Tongue (tissue), 2 donors: ENCODE measurements around the gene IFNL4. TPM values are rescaled to one million over a fixed set of nuclear protein-coding genes. Genes with fewer than 3 reads are reported as not detected.
"Not testable (repeated sequence)": the region's sequence is repeated elsewhere in the genome, so short reads cannot be mapped to it uniquely, and the experiment has no call there.

Experiments used
- DNase-seq: peaks from one replicate; pipeline ENCODE4 v3.0.0-alpha.2; 2015
- total RNA-seq: library from RNA; depleted of rRNA; stranded (reverse); fragments of >200 nt; gene quantifications from one replicate; pipeline ENCODE4 v1.2.3, GENCODE V29; 2014

IFNL4 gene
- not detected for total RNA-seq

DNA sequence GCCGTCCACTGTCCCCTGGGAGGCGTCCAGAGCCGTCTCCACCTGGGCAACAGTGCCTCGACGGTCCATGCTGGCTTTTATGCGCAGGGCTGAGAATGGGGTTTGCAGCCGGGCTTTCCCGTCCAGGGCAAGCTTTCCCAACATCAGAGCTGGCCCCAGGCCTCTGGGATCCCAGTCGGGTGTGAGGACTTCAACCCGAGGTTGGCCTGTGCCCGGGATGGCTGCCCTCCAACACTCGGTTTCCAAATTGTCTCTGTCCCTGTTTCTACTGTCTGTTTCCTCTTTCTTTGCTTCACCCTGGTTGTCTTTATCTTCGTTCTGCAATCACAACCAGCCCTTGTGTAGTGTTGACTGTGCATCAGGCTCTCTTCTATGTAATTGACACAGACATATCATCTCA is at the start of gene IFNL4:
Gene IFNL4, minus strand, starts transcription at position 51 of the 400 bp plus-strand sequence.
- no peak for DNase-seq

DNA sequence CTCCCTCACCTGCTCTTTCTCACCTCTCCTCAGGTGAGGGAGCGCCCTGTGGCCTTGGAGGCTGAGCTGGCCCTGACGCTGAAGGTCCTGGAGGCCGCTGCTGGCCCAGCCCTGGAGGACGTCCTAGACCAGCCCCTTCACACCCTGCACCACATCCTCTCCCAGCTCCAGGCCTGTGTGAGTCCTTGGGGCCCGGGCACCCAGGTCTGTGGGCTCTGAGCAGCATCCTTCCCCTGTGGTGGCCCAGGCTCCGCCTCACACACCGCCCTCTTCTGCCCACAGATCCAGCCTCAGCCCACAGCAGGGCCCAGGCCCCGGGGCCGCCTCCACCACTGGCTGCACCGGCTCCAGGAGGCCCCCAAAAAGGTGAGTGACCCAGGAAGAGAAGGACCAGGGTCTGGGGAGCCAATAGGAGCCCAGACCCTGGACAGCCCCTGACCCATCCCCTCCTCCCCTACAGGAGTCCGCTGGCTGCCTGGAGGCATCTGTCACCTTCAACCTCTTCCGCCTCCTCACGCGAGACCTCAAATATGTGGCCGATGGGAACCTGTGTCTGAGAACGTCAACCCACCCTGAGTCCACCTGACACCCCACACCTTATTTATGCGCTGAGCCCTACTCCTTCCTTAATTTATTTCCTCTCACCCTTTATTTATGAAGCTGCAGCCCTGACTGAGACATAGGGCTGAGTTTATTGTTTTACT is 49.4 kb upstream of the IFNL4 start:
- DNase-seq: no peak

GRCh38 chr19:39296906-39297305 is 48.2 kb upstream of the IFNL4 start:
- no peak for DNase-seq

DNA sequence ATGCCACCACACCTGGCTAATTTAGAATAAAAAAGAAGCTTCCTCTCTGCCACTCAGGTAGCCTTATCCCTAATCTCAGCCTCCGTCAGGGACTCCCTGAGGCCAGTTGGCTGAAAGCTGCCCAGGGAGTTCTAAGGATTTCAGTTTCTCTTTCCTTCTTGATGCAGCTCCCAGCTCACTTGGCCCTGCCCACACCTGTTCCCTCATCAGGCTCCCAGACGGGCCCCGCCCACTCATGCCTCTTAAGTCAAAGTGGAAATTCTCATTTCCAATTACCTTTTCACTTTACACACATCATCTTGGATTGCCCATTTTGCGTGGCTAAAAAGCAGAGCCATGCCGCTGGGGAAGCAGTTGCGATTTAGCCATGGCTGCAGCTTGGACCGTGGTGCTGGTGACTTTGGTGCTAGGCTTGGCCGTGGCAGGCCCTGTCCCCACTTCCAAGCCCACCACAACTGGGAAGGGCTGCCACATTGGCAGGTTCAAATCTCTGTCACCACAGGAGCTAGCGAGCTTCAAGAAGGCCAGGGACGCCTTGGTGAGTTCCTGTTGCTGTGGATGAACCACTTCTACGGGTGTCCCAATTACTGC is 47.5 kb upstream of the IFNL4 start, which contains the start of gene IFNL1:
Gene IFNL1, plus strand, starts transcription at position 353 of the 591 bp plus-strand sequence. Its CDS starts 15 bp downstream, at position 368.
- no peak for DNase-seq

DNA sequence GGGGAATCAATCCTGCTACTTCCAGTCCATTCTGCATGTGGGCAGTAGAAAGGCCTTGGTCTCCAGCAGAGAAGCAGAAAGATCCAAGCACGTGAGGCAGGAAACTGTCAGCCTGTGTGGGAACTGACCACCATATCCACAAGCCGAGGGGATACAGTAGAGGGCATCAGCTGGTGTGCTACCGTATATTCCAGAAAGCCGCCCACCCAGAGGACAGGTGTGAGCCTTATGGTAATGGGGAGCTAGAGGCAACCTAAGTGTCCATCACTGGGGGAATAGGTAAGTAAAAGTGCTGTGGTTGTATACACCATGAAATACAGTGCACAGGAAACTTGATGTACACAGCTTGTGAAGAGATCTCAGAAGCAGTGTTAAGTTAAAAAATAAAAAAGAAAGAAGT is 44.7 kb upstream of the IFNL4 start:
- no peak for DNase-seq

- DNase-seq: no peak
Observed at GRCh38 chr19:39284032-39284431, 35.4 kb upstream of the IFNL4 start.

DNA sequence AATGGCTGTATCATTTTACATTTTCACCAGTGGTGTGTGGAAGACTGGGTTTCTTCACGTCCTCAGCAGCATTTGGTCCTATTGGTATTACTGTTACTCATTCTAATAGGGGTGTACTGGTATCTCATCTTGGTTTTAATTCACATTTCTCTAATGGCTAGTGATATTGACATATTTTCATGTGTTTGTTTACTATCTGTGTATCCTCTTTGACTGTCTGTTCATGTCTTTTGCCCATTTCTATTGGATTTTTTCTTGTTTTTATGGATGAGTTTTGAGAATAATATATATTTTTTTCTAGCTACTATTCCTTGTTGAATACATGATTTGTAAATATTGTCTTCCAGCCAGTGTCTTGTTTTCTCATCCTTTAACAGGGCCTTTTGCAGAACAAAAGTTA is 33.4 kb upstream of the IFNL4 start:
- no peak for DNase-seq

GRCh38 chr19:39277598-39277997 is 28.9 kb upstream of the IFNL4 start:
- no peak for DNase-seq

DNA sequence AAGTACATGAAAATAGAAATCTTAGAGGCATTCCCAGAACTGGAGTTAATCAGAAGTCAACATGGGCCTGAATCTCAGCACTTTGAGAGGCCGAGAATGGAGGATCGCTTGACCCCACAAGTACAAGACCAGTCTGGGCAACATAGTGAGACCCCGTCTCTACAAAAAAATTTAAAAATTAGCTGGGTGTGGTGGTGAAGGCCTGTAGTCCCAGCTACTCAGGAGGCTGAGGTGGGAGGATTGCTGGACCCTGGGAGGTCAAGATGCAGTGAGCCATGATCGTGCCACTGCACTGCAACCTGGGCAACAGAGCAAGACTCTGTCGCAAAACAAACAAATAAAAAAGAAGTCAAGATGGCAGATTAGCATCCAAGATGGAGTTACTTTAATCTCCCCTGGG is 28.1 kb upstream of the IFNL4 start:
- no peak for DNase-seq

- DNase-seq: no peak
Observed at GRCh38 chr19:39275578-39275977, 26.9 kb upstream of the IFNL4 start.

GRCh38 chr19:39273859-39274258 is 25.2 kb upstream of the IFNL4 start:
- not testable (repeated sequence) for DNase-seq

DNA sequence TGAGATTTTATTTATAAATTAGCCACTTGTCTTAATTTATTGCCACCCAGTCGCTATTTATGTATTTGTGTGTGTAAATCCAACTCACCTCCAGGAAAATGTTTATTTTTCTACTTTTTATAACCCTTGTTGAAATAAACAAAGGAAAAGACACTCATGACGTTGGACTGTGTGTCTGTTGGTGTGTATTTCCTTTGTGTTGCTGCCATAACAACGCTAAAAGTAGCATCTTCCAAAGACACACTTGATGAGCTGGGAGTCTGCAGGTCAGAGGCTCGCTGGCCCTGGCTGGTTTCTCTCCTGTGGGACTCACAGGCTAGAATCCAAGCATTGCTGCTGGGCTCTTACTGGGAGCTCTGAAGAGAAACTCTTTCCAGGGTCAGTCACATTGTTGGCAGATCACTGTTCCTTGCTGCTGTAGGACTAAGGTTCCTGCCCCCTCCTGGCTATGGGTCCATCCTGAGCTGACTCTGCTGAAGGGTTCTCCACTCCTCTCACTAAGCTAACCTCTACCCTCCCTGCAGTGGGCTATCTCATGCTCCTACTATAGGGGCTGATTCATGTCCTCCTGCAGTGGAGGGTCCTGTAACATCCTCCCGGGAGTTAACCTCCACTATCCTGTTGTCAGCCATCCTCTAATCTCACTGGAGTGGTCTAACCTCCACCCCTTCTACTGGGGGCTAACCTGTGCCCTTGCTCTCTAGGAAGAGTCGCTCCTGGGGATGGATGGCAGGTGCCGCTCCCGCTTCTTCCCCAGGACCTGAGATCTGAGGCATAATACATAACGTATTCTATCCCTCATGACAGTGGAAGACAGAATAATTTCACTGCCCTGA is 21.6 kb upstream of the IFNL4 start:
- no peak for DNase-seq

DNA sequence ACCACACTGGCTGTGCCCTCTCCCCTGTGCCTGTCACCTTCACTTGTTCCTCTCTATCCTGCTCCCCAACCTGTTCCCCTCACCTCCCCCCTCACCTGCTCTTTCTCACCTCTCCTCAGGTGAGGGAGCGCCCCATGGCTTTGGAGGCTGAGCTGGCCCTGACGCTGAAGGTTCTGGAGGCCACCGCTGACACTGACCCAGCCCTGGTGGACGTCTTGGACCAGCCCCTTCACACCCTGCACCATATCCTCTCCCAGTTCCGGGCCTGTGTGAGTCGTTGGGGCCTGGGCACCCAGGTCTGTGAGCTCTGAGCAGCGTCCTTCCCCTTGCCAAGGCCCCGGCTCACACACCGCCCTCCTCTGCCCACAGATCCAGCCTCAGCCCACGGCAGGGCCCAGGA is 20.7 kb upstream of the IFNL4 start:
- DNase-seq: not testable (repeated sequence)

- not testable (repeated sequence) for DNase-seq
Observed at GRCh38 chr19:39268531-39269223, 20.0 kb upstream of the IFNL4 start.

- DNase-seq: not testable (repeated sequence)
Observed at GRCh38 chr19:39268085-39268484, 19.4 kb upstream of the IFNL4 start, which contains the start of gene IFNL2. Gene IFNL2, plus strand, starts transcription at chr19:39268396. Its CDS starts 173 bp downstream, at chr19:39268569.

DNA sequence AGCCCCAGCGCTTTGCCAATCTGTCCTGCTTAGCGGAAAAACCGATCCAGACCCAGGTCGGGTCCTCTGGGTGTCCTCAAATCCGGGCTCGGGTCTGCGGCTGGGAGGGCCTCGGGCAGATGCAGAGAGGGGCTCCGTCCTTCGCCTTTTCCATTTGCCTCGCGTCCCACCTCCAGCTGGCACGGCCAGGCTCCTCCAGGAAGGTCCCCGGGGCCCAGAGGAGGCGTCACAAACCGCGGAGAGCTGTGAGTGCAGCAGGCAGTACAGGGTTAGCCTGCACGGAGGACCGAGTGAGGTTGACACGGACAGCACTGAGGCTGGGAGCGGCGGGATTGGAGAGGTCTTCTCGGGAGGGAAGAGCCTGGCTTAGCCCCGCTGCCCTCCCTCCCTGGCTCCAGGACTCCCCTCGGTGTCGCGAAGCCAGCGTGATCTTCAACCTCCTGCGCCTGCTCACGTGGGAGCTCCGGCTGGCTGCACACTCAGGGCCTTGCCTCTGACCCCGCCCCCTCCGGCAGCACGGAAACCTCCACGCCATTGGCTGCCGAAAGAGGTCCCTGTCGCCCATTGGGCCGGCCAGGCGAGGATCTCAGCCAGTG is 16.8 kb upstream of the IFNL4 start:
- DNase-seq: no peak

DNA sequence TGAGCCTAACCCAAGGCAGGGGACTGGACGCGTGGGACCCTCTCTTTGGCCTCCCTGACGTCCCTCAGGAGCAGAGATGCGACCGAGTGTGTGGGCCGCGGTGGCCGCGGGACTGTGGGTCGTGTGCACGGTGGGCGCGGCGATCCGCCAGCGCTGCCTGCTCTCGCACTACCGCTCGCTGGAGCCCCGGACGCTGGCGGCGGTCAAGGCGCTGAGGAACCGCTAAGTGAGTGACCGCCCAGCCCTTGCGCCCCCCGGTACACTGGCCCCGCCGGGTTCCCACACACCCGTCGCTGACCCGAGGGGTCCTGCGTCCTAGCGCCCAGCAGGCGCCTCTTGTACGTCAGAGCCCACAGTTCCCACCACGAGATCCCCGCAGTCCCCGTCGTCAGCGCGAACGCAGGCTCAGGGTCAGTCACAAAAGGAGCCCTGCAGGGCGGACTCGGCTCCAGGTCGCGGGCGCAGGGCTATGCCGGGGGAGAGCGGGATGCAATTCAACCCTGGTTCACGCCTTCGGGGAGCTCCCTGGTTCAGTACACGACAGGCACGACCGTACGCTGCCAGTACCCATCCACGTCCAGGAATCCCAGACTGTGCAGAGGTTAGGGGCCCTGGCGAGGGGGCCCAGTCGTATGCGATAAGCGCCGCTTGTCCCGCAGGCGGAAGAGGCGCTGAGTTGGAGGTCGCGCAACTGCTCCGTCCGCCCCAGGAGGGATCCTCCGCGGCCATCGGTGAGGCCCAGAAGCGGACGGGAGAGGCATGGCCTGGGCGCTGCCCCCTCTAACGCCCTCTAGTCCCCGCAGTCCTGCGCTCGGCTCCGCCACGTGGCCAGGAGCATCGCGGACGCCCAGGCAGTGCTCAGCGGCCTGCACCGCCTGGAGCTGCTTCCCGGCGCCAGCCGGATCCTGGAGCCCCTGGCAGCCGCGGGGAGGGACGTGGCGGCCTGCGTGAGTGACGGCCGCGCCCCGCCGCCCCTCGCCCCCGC is 15.9 kb upstream of the IFNL4 start:
- peak; percentile 25 for DNase-seq

- no peak for DNase-seq
Observed at GRCh38 chr19:39263912-39264305, 15.3 kb upstream of the IFNL4 start.

GRCh38 chr19:39262496-39262895 is 13.8 kb upstream of the IFNL4 start:
- DNase-seq: no peak

DNA sequence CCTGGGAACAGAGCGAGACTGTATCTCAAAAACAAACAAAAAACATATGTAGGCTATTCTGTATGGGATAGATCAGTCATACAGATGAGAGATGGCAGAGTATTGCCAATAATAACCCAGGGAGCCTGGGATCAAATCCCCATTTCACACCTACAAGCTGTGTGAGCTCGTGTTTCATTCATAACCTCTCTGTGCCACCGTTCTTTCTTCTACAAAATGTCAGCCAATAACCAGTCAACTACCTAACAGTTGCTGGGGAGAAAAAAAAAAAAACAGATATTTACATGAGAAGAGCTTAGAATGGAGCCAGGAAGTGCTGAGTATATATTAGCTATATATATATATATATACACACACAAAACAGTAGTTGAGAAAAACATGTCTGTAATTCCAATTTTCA is 13.0 kb upstream of the IFNL4 start:
- no peak for DNase-seq

DNA sequence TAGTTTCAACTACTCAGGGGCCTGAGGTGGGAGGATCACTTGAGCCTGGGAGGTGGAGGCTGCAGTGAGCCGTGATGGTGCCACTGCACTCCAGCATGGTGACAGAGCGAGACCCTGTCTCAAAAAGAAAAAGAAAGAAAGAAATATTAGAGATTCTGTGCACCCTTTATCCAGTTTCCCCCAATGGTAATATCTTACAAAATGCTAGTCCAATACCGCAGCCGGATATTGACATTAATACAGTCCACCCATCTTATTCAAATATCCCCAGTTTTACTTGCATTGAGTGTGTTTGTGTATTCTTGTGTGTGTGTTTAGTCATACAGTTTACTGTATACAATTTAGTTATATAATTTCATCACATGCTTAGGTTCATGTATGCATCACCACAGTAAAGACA is 8.6 kb upstream of the IFNL4 start:
- DNase-seq: no peak
